Heart left ventricle (tissue), 16 donors: ENCODE measurements around the gene RGS6. TPM values are rescaled to one million over a fixed set of nuclear protein-coding genes. Genes with fewer than 3 reads are reported as not detected.

Source experiments
- ATAC-seq, 4 donors: fragments of 200-7000 bp; cut with Tn5 transposase; one replicate each; pipeline ENCODE4 v1.9.1; 2020 to 2022; ENCODE audit warnings: moderate library complexity in 4 of 4, mild to moderate bottlenecking in 3 of 4, moderate number of reproducible peaks in 1 of 4
- DNase-seq, 5 donors: peaks; one replicate each; pipeline ENCODE4 v3.0.0-alpha.2; 2020
- H3K27ac ChIP-seq, 12 donors: fragments of 200-600 bp; sonication (generic) in 4 of 12; one replicate each; pipeline versions ENCODE4 v1.5.0 to v1.8.0; 2016 to 2022; ENCODE audit warnings: mild to moderate bottlenecking in 2 of 12
- H3K27me3 ChIP-seq, 9 donors: fragments of 200-600 bp; sonication (generic) in 2 of 9; one replicate each; pipeline versions ENCODE4 v1.5.1 to v1.8.0; 2016 to 2022; ENCODE audit warnings: mild to moderate bottlenecking in 3 of 9
- H3K36me3 ChIP-seq, 9 donors: fragments of 200-600 bp; sonication (generic) in 2 of 9; one replicate each; pipeline versions ENCODE4 v1.5.0 to v1.8.0; 2018 to 2022; ENCODE audit warnings: mild to moderate bottlenecking in 2 of 9
- H3K4me1 ChIP-seq, 12 donors: fragments of 200-600 bp; sonication (generic) in 4 of 12; one replicate each; pipeline versions ENCODE4 v1.5.0 to v1.8.0; 2016 to 2022; ENCODE audit warnings: mild to moderate bottlenecking in 3 of 12
- H3K4me3 ChIP-seq, 12 donors: fragments of 200-600 bp; sonication (generic) in 4 of 12; one replicate each; pipeline versions ENCODE4 v1.5.0 to v1.8.0; 2017 to 2022; ENCODE audit warnings: mild to moderate bottlenecking in 9 of 12, moderate library complexity in 4 of 12
- H3K9me3 ChIP-seq, 12 donors: fragments of 200-600 bp; sonication (generic) in 4 of 12; one replicate each; pipeline versions ENCODE4 v1.5.0 to v1.8.0; 2016 to 2022; ENCODE audit warnings: mild to moderate bottlenecking in 1 of 12
- CTCF ChIP-seq, 12 donors: fragments of 200-600 bp; sonication (generic) in 4 of 12; IDR thresholded peaks; one replicate each; pipeline versions ENCODE4 v1.5.0 to v1.8.0; 2018 to 2022; ENCODE audit warnings: antibody characterized with exemption in 12 of 12, mild to moderate bottlenecking in 5 of 12
- POLR2A ChIP-seq, 2 donors: fragments of 450-650 bp; IDR thresholded peaks; one replicate each; pipeline ENCODE4 v1.6.1; 2017; ENCODE audit warnings: antibody characterized with exemption in 2 of 2, mild to moderate bottlenecking in 2 of 2, moderate library complexity in 2 of 2
- WGBS, 4 donors: extraction: QIAGEN DNeasy Blood & Tissue Kit in 2 of 4; methylation state at CpG; one replicate each; pipeline versions ENCODE4 v1.1.5 to v1.1.7; 2013 to 2018; 5-methylcytosine and 5-hydroxymethylcytosine counted together
- intact Hi-C, 10 donors: fragments of 100-400 bp; cut with DNase I; formaldehyde crosslinking; loops; one replicate each; pipeline versions ENCODE4 v1.11.1 to v1.14.2; 2022
- polyA plus RNA-seq, 2 donors: library from polyadenylated mRNA; stranded (reverse); fragments of 200-250 nt; gene quantifications; one replicate each; pipeline ENCODE4 v1.2.3, GENCODE V29; 2013
- total RNA-seq, 9 donors: library from RNA; depleted of rRNA in 2 of 9; stranded (reverse); fragments of >200 nt in 2 of 9; fragmentation: NEBNext Ultra II Directional in 3 of 9; extraction: Animal tissue kit (Norgen Biotek cat#: 25700) in 3 of 9; gene quantifications; one replicate each; pipeline versions ENCODE4 v1.1.0 to v1.2.4, GENCODE V29; 2016 to 2023
- donor health status: ischemic (EF 13 %, LVEDD 7.1; RV severe dilation, severe dysfunction).
- donor health status: healthy with polysubstance abuse.
- donor health status: DM: no; HTN: yes; CAD: no.
- donor health status: DM: no; HTN: no; CAD: no.
- donor health status: ischemic (EF 25% LVEDD 6.9; RV normal size, moderate dysfunction).
- donor health status: ischemic (EF 25% LVEDD 5.7; RV mildly dilated, moderate dysfunction).
- donor health status: healthy.
- donor health status: DM: yes; HTN: yes; CAD: no.
- donor health status: ischemic (EF 35%, LVEDD 5.7; RV mildly dilated, moderate dysfunction).
- donor health status: nonischemic (EF 11% LVEDD 7.7; RV severe dilation, severe dysfunction).
- donor health status: DM: yes; HTN: yes; CAD: no.
- donor health status: PGD.
- donor health status: ischemic (EF 29% LVEDD 5.4; RV normal size, mild dysfunction).
- donor health status: nonischemic (EF 23%, LVEDD 6.1; RV moderate dilation, normal function).

RGS6 gene
- total and polyA plus RNA-seq, 11 donors, result 1.3 to 25.4 (median 15.1) TPM

- no peak overlapping the region for H3K4me3 ChIP-seq
- DNase-seq (no peak), ATAC-seq (no peak)
- H3K27ac ChIP-seq, result no peak overlapping the region
- H3K36me3 ChIP-seq, result no peaks in the 10 kb centered on the region
- TF ChIP-seq CTCF (IDR thresholded peaks at IDR 0.05), result no peak
- no peak for TF ChIP-seq POLR2A (IDR thresholded peaks at IDR 0.05)
- WGBS, 4 donors, result 72 to 81% (median 77%) methylated on average over 5 of the region's 5 CpGs
- peaks cover 0 to 13% (median 9%) of the 10 kb centered on the region in 12 donors for H3K4me1 ChIP-seq
- no peaks in the 10 kb centered on the region for H3K9me3 ChIP-seq
- no peaks in the 10 kb centered on the region for H3K27me3 ChIP-seq
- intact Hi-C loops, result no loop called here
Measured at GRCh38 chr14:72332871-72333270, 400.6 kb downstream of the RGS6 start.

GRCh38 chr14:72333357-72333756 is 401.1 kb downstream of the RGS6 start:
- no peaks in the 10 kb centered on the region for H3K36me3 ChIP-seq
- H3K9me3 ChIP-seq, result no peaks in the 10 kb centered on the region
- WGBS, 4 donors, result 63 to 70% (median 67%) methylated on average over 4 of the region's 4 CpGs

GRCh38 chr14:72336311-72336980 is 404.2 kb downstream of the RGS6 start:
- no peaks in the 10 kb centered on the region for H3K27me3 ChIP-seq
- TF ChIP-seq POLR2A (IDR thresholded peaks at IDR 0.05) (no peak), CTCF (IDR thresholded peaks at IDR 0.05) (no peak)
- peaks cover 0 to 9% (median 7%) of the 10 kb centered on the region in 12 donors for H3K4me1 ChIP-seq
- H3K9me3 ChIP-seq, result no peaks in the 10 kb centered on the region
- DNase-seq (no peak), ATAC-seq (no peak)
- H3K27ac ChIP-seq, result no peak overlapping the region
- WGBS, 4 donors, result 43 to 91% (median 83%) methylated on average over 4 of the region's 4 CpGs
- no peaks in the 10 kb centered on the region for H3K36me3 ChIP-seq
- H3K4me3 ChIP-seq, result no peak overlapping the region
- intact Hi-C loops, result no loop called here

More at GRCh38 chr14:72333357-72333756, 401.1 kb downstream of the RGS6 start:
- intact Hi-C loops, result no loop called here
- ATAC-seq (no peak), DNase-seq (no peak)
- Histone ChIP-seq H3K27ac (no peak overlapping the region), H3K4me3 (no peak overlapping the region), H3K27me3 (no peaks in the 10 kb centered on the region), H3K4me1 (peaks cover 0 to 13% (median 9%) of the 10 kb centered on the region in 12 donors)
- TF ChIP-seq POLR2A (IDR thresholded peaks at IDR 0.05), result no peak
- no peak for TF ChIP-seq CTCF (IDR thresholded peaks at IDR 0.05)

GRCh38 chr14:72341237-72341636 is 409.0 kb downstream of the RGS6 start:
- Histone ChIP-seq H3K27me3 (no peaks in the 10 kb centered on the region), H3K36me3 (no peaks in the 10 kb centered on the region), H3K9me3 (peaks cover 0 to 9% (median 0%) of the 10 kb centered on the region in 12 donors), H3K4me1 (no peaks in the 10 kb centered on the region), H3K4me3 (no peak overlapping the region), H3K27ac (no peak overlapping the region)
- intact Hi-C loops, result no loop called here
- TF ChIP-seq CTCF (IDR thresholded peaks at IDR 0.05) (no peak), POLR2A (IDR thresholded peaks at IDR 0.05) (no peak)
- 71 to 94% (median 75%) methylated on average over 1 of the region's 1 CpG for WGBS, 4 donors
- DNase-seq, result no peak
- no peak for ATAC-seq
